Measurements from ENCODE around the gene ST6GAL1. TPM values are rescaled to one million over a fixed set of nuclear protein-coding genes. Genes with fewer than 3 reads are reported as not detected.

ST6GAL1 gene
- total and polyA plus RNA-seq, 7 donors, result 5.4 to 60.5 (median 10.0) TPM

GRCh38 chr3:187025656-187026316 is 95.5 kb downstream of the ST6GAL1 start:
- H3K27ac ChIP-seq, result no peak overlapping the region
- WGBS, 2 donors, result 48 to 74% methylated on average over 9 of the region's 9 CpGs
- no peak for TF ChIP-seq POLR2A (IDR thresholded peaks at IDR 0.05)
- TF ChIP-seq POLR2AphosphoS5 (IDR thresholded peaks at IDR 0.05), result no peak
- no peak for TF ChIP-seq EP300 (IDR thresholded peaks at IDR 0.05)
- TF ChIP-seq CTCF (IDR thresholded peaks at IDR 0.05), result no peak

GRCh38 chr3:187026317-187026670 is 96.0 kb downstream of the ST6GAL1 start:
- TF ChIP-seq CTCF (IDR thresholded peaks at IDR 0.05), result no peak
- TF ChIP-seq EP300 (IDR thresholded peaks at IDR 0.05), result no peak
- no peak for TF ChIP-seq POLR2A (IDR thresholded peaks at IDR 0.05)
- no peak for TF ChIP-seq POLR2AphosphoS5 (IDR thresholded peaks at IDR 0.05)
- Histone ChIP-seq H3K9me3 (peaks cover 0 to 2% (median 0%) of the 10 kb centered on the region in 4 donors), H3K27ac (no peak overlapping the region), H3K4me1 (no peaks in the 10 kb centered on the region), H3K27me3 (no peaks in the 10 kb centered on the region), H3K4me3 (no peak overlapping the region), H3K36me3 (no peaks in the 10 kb centered on the region)
- intact Hi-C loops (cut with DNase I), result no loop called here
- WGBS, 2 donors, result 46 to 53% methylated on average over 2 of the region's 2 CpGs
- no peak for DNase-seq

More at GRCh38 chr3:187025656-187026316, 95.5 kb downstream of the ST6GAL1 start:
- Histone ChIP-seq H3K9me3 (peaks cover 0 to 2% (median 0%) of the 10 kb centered on the region in 4 donors), H3K4me1 (no peaks in the 10 kb centered on the region), H3K27me3 (no peaks in the 10 kb centered on the region), H3K36me3 (no peaks in the 10 kb centered on the region), H3K4me3 (no peak overlapping the region)
- intact Hi-C loops (cut with DNase I), result no loop called here
- DNase-seq, result no peak

DNA sequence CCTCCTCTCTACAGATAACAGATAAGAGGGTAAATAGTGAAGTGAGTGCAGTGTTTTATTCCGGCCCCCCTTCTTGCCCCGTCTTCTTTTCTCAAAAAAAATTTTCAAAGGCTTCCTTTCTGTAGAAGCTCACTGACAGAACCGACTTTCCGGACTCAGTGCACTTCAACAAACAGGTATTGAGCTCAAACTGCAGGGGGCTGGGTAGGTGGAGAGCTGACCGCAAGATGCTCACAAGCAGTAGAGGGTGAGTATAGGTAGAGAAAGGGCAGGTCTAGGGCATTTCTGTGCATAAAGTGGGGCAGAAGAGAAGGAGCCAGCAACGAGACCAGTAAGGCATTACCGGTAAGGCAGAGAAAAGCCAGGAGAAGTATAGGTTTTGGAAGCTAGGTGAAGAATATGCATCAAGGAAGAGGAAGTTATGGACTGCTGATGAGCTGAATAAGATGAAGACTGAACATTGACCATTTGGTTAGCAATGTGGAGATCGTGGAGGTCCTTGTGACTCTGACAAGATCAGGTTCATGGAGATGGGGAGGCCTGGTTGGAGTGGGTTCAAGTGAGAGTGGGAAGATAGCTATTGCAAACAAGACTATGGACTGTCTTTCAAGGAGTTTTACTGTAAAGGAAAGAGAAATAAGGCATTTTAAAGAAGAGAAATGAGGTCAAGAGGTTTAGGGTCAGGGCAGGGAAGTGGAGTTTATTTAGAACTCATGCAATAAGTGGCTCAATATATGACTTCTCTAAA is 97.4 kb downstream of the ST6GAL1 start:
- H3K36me3 ChIP-seq, result no peaks in the 10 kb centered on the region
- H3K27ac ChIP-seq, result no peak overlapping the region
- H3K27me3 ChIP-seq, result no peaks in the 10 kb centered on the region
- TF ChIP-seq POLR2A (IDR thresholded peaks at IDR 0.05) (no peak), CTCF (IDR thresholded peaks at IDR 0.05) (no peak), EP300 (IDR thresholded peaks at IDR 0.05) (no peak), POLR2AphosphoS5 (IDR thresholded peaks at IDR 0.05) (no peak)
- no peak for DNase-seq
- no peak overlapping the region for H3K4me3 ChIP-seq
- no peaks in the 10 kb centered on the region for H3K4me1 ChIP-seq
- peaks cover 0 to 2% (median 0%) of the 10 kb centered on the region in 4 donors for H3K9me3 ChIP-seq
- 61 to 88% methylated on average over 8 of the region's 8 CpGs for whole genome bisulfite sequencing, 2 donors
- intact Hi-C loops (cut with DNase I), result no loop called here

DNA sequence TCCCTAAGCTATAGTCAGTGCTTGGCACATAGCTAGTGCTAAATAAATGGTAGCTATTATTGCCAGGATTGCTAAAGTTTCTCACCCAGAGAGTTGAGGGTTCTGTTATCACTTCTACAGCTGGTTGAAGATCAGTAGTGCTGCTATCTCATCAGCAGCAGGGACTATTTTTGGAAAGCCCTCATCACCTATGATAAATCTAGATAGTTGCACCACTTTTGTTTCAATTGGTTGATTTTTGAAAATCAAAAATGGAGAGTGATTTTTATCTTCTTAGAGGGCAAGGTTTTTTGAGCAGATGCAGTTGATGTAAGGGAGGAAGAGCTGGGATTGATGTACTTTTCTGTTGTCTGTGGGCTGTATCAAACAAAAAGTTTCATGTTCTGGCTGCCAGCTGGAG is 101.6 kb downstream of the ST6GAL1 start:
- H3K4me1 ChIP-seq, result no peaks in the 10 kb centered on the region
- TF ChIP-seq POLR2AphosphoS5 (IDR thresholded peaks at IDR 0.05) (no peak), EP300 (IDR thresholded peaks at IDR 0.05) (no peak), CTCF (IDR thresholded peaks at IDR 0.05) (no peak), POLR2A (IDR thresholded peaks at IDR 0.05) (no peak)
- no peaks in the 10 kb centered on the region for H3K27me3 ChIP-seq
- DNase-seq, result no peak
- H3K9me3 ChIP-seq, result peaks cover 0 to 6% (median 0%) of the 10 kb centered on the region in 4 donors
- no peak overlapping the region for H3K27ac ChIP-seq
- H3K4me3 ChIP-seq, result no peak overlapping the region
- intact Hi-C loops (cut with DNase I), result no loop called here
- H3K36me3 ChIP-seq, result no peaks in the 10 kb centered on the region
